RWPE1 (cell line): ENCODE data around the gene KLF6.
A peak's percentile ranks its signal among the peaks of the same experiment; 100 is the strongest.

Experiments
- CTCF ChIA-PET: fragments of 350-600 bp; sonication (Branson Sonifier 250); formaldehyde crosslinking; extraction: SDS; loops from one replicate; lab custom pipeline; 2021; lab: Yijun Ruan, JAX
- POLR2A ChIA-PET: fragments of 400-600 bp; formaldehyde crosslinking; extraction: SDS; loops from one replicate; lab custom pipeline; 2020; ENCODE audit warnings: antibody characterized with exemption; ENCODE audit not compliant: low non-redundant PET; lab: Yijun Ruan, JAX
- DNase-seq: peaks from one replicate; pipeline ENCODE4 v3.0.0; 2012; ENCODE audit warnings: low spot score
- H3K27ac ChIP-seq: fragments of 450-650 bp; 2 replicates; pipeline ENCODE4 v1.5.1; 2017
- TF ChIP-seq, protein P1 (sequence below): fragments of 450-650 bp; conservative IDR thresholded peaks from 2 replicates; pipeline ENCODE4 v1.5.1; 2017; ENCODE audit warnings: low read depth, mild to moderate bottlenecking

The KLF6 gene

DNA sequence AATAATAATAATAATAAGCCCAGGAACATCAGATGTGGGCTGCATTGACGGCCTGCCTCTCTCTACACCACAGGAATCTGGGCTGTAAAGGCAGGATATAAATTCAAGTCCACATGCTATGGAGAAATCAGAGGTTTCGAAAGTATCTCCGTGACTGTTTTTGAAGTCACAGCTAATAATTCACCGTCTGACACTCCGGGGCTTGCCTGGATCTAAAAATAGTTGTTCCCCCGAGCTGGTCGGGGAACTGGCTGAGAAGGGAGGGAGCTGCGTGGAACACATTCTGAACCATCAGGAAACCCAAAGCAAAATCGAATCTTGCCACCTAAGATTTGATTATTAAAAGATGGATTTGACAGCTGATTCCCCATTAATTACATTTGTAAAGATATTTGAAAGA is 35.4 kb downstream of the KLF6 start:
- TF ChIP-seq, protein P1, sequence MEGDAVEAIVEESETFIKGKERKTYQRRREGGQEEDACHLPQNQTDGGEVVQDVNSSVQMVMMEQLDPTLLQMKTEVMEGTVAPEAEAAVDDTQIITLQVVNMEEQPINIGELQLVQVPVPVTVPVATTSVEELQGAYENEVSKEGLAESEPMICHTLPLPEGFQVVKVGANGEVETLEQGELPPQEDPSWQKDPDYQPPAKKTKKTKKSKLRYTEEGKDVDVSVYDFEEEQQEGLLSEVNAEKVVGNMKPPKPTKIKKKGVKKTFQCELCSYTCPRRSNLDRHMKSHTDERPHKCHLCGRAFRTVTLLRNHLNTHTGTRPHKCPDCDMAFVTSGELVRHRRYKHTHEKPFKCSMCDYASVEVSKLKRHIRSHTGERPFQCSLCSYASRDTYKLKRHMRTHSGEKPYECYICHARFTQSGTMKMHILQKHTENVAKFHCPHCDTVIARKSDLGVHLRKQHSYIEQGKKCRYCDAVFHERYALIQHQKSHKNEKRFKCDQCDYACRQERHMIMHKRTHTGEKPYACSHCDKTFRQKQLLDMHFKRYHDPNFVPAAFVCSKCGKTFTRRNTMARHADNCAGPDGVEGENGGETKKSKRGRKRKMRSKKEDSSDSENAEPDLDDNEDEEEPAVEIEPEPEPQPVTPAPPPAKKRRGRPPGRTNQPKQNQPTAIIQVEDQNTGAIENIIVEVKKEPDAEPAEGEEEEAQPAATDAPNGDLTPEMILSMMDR, result no peak
- peak; percentile 20 for DNase-seq
- H3K27ac ChIP-seq, result peak overlapping the region; percentile 87
- POLR2A ChIA-PET, result no interaction called here
- CTCF ChIA-PET, result interaction anchor here (0.5 to 0.6 kb wide), 2 partner anchors 449 to 494 kb away, joined by 3 to 4 read pairs; no protein-coding TSS in a partner anchor

DNA sequence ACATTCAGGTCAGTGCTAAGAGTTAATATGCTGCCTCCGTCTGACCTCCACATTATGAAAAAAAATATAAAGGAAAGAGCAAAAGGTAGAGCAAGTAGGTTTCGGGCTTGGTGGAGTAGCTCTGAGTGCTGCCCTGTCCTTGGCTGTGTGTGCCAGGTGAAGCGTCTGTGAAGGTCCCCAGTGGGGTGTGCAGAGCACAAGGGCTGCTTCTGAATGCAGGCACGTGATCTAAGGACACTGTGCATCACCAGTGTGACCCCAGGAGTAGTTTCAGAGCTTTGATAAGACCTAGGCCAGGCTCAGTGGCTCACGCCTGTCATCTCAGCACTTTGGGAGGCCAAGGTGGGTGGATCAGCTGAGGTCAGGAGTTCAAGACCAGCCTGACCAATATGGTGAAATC is 36.0 kb downstream of the KLF6 start:
- ChIA-PET CTCF (no interaction called here), POLR2A (no interaction called here)
- TF ChIP-seq, protein P1, result no peak
- DNase-seq, result no peak
- H3K27ac ChIP-seq, result peak overlapping the region; percentile 87

DNA sequence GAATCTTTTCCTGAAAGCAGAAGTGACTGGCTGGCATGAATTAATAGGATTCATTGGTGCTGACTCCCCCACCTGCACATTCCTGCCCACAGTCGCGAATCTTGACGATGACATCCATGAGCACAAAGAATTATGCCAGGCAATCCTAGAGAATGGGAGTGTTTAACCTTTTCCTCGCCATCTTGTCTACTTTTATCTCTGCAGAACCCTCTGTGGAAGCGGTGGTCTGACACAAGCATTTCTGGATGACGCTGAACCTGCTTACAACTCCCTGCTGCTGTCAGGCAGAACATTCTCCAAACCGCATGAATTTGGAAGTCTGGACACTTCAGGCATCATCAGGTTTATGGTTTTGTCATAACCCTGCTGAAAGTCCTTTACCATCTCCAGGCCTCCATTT is 36.5 kb downstream of the KLF6 start:
- ChIA-PET POLR2A (no interaction called here), CTCF (no interaction called here)
- DNase-seq, result no peak
- no peak overlapping the region for H3K27ac ChIP-seq
- TF ChIP-seq, protein P1, result no peak

DNA sequence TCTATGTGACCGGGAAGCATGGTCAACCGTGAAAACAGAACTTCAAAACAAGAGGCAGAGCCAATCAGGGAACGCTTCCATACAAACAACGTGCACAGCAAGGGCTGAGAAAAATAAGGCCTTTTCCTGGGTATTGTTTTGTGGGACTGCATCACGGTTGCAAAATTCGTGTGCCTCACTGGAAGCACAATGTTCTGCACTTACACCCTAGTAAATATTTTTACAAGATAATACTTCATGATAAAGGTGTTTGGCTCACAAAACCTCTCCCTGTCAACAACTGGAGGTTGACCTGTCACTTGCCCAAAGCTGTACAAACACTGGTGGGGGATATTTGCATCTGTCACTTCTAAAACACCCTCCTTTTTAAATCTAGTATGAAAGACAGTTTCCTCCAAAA is 37.0 kb downstream of the KLF6 start:
- CTCF ChIA-PET, result no interaction called here
- H3K27ac ChIP-seq, result no peak overlapping the region
- POLR2A ChIA-PET, result no interaction called here
- TF ChIP-seq, protein P1, result no peak
- no peak for DNase-seq

DNA sequence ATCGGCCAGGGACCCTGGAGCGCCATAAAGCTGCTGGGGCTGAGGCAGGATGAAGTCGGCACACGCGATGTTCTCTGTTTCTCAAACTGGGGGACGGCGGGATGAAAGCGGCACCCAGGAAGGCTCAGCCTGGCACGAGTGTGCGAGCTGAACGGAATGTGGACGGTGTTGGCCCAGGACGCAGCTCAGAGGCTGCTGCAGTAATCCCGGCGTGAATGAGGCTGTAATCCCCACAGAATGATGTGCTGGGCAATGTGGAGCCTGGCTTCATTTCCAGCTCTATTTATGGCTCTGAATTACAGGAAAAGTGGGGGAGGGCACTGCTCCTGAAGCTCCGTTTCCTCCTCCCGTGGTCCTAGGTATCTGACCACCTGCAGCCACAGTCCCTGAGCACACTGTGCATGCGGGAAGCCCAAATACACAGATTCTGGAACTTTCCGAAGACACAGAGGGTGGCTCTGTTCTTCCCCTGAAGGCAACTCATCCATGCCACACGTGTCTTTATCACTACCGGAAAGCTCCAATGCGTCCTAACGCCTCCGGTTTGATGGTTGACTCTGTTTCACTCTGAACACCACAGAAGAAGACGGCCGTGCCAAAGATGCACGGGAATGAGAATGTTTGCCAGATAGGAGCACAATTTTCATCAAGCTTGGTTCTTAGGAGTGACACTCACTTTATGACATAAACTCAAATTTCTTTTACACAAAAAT is 37.6 kb downstream of the KLF6 start:
- DNase-seq, result no peak
- no peak overlapping the region for H3K27ac ChIP-seq
- CTCF ChIA-PET, result no interaction called here
- TF ChIP-seq, protein P1, result no peak
- POLR2A ChIA-PET, result no interaction called here

DNA sequence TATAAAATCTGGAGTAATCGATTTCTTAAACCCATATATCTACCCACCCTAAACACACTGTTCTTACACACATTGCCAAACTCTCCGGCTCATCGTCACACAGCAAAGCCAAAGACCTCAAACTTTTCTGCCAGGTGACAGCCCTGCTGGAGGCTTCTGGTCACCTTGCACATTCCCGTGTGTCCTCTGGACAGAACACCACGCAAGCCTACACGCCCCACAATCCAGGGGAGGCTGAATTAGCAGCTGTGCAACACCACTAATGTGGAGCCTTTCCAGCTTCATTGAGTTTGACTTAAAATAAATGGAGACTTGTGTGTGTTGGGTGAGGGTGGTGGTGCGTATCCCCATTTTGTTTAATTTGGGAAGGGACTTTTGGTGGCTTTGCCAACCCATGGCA is 38.4 kb downstream of the KLF6 start:
- POLR2A ChIA-PET, result no interaction called here
- H3K27ac ChIP-seq, result no peak overlapping the region
- TF ChIP-seq, protein P1, result no peak
- DNase-seq, result no peak
- CTCF ChIA-PET, result no interaction called here
